ENCODE data around the gene PEA15. TPM values are rescaled to one million over a fixed set of nuclear protein-coding genes. Genes with fewer than 3 reads are reported as not detected.

The PEA15 gene
- total RNA-seq, 1 donor = 40.9 TPM

DNA sequence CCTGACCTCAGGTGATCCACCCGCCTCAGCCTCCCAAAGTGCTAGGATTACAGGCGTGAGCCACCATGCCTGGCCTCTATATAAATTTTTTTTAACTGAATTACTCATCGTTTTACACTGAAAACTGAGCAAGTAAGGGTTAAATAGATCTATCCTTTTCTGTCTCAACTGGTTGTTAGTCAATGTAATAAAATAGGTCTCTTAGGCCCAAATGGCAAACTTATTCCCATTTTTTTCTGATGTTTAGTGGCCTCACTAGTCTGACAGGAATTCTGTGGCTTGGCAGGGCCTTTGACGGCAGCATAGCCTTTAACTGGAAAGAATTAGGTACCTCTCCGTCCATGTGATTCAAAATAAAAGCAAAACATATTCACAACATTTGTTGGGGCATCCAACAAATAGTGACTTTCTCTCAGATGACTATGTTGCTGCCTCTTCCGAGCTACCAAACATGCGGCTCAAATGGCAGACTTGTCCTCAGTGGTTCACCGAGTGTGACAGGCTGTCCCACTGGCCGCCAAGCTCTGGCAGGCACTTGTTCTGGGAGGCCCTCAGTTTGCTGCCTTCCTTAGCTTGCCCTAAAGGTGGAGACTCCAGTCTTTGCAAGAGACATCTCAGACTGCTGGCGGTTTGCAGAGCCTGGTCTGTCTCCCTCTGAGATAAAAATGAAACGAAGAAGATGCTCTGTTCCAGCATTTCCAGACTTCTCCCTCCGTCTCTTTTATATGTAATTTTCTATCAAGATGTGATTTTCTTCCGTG, 36.4 kb upstream of the PEA15 start:
- Histone ChIP-seq H3K9me3 (ENCODE audit: low read depth, low read length) (no peaks in the 10 kb centered on the region), H3K27me3 (ENCODE audit: insufficient read depth, low read length) (peaks cover 3% of the 10 kb centered on the region), H3K4me1 (ENCODE audit: insufficient read depth, low read length) (peaks cover 44% of the 10 kb centered on the region), H3K4me3 (ENCODE audit: low read length) (no peak overlapping the region)

DNA sequence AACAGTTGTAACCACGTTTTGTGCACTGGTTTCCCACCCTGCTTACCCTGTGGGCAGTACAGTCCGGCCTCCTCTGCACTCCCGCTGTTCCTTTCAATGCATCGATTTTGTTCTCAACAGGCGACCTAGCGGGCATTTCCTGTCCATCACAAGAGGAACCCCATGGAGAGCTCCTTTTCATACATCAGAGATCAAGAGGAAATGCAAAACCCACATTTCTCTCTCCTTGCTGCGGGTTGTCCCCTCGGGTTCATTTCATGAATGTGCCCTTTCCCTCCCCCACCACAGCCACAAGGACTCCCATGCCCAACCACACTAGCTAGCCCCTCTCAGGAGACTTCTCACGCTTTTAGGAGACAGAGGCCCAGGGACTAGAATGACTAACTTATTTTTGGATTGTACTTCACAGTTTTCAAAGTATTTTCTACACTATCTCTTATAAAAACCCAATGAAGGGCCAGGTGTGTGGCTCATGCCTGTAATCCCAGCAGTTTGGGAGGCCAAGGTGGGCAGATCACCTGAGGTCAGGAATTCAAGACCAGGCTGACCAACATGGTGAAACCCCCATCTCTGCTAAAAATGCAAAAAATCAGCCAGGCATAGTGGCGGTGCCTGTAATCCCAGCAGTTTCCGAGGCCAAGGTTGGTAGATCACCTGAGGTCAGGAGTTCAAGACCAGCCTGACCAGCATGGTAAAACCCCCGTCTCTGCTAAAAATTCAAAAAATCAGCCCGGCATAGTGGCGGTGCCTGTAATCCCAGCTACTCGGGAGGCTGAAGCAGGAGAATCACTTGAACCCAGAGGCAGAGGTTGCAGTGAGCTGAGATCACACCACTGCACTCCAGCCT, 35.4 kb upstream of the PEA15 start:
- H3K4me3 ChIP-seq (ENCODE audit: low read length) = no peak overlapping the region
- no peaks in the 10 kb centered on the region for H3K27me3 ChIP-seq (ENCODE audit: insufficient read depth, low read length)
- H3K9me3 ChIP-seq (ENCODE audit: low read depth, low read length) = no peaks in the 10 kb centered on the region
- peaks cover 43% of the 10 kb centered on the region for H3K4me1 ChIP-seq (ENCODE audit: insufficient read depth, low read length)

DNA sequence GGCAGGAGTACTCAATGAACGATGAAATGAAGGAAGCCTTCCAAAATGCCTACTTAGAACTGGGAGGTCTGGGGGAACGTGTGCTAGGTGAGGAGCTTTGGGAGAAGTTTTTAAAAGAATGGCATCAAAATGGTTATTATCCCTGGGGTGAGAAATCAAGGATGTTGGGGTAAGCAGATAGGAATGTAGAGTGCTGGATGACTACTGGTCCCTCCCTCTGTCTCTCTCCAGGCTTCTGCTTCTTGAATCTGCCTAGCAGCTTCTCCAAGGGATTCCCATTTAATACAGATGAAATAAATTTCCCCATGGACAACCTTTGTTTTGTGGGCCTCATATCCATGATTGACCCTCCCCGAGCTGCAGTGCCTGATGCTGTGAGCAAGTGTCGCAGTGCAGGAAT, 33.8 kb upstream of the PEA15 start:
- Histone ChIP-seq H3K27me3 (ENCODE audit: insufficient read depth, low read length) (no peaks in the 10 kb centered on the region), H3K4me1 (ENCODE audit: insufficient read depth, low read length) (peaks cover 35% of the 10 kb centered on the region), H3K9me3 (ENCODE audit: low read depth, low read length) (no peaks in the 10 kb centered on the region), H3K4me3 (ENCODE audit: low read length) (no peak overlapping the region)

DNA sequence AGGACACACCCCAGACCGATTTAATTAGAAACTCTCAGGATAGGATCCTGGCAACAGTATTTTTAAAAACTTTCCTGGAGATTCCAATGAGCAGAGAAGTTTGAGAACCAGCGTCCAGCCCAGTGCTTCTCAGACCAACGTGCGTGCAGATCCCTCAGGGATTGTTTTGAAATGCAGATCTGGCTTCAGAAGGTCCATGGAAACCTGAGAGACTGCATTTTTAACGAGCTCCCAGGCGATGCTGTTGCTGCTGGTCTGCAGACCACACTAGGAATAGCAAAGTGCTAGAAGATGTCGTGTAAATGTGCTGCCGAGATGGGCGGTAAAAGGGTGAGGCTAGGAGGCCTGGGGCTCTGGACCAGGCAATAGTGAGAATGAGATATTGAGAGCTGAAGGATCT, 33.2 kb upstream of the PEA15 start:
- Histone ChIP-seq H3K9me3 (ENCODE audit: low read depth, low read length) (no peaks in the 10 kb centered on the region), H3K4me1 (ENCODE audit: insufficient read depth, low read length) (peaks cover 29% of the 10 kb centered on the region), H3K27me3 (ENCODE audit: insufficient read depth, low read length) (no peaks in the 10 kb centered on the region), H3K4me3 (ENCODE audit: low read length) (no peak overlapping the region)

DNA sequence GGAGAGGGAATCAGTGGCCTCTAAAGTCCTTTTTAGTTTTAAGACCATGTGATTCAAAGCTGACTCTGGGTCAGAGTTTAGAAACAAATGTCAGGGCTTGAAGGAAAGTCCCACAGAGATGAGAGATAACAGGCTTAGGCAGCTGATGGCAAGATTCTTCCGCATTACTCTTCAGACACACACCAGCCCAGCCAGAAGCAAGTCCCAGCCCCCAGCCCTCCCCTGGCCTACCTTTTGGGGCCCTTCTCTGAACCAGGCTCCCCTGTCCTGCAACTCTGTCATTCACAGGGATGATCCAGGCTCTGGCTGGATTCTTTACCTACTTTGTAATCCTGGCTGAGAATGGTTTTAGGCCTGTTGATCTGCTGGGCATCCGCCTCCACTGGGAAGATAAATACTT, 28.0 kb upstream of the PEA15 start:
- H3K9me3 ChIP-seq (ENCODE audit: low read depth, low read length) = no peaks in the 10 kb centered on the region
- no peaks in the 10 kb centered on the region for H3K4me1 ChIP-seq (ENCODE audit: insufficient read depth, low read length)
- no peaks in the 10 kb centered on the region for H3K27me3 ChIP-seq (ENCODE audit: insufficient read depth, low read length)

DNA sequence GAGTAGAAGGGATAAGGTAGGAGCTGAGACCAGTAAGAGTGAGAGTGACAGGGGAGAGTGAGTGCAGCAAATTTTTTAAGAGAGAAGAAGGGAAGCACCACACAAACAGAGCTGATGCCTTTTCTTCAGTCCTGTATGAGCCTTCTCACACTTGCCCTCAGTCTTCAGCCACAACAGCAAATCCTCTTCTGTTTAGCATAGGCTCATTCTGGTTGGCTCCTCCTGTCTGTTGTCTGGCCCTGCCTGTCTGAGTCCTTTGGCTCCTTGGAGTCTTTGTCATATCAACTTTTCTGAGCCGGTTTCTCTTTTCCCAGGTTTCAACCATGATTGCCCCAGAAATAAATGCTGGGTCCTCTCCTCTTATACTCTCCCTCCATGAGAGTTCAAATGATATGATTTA, 27.5 kb upstream of the PEA15 start:
- H3K9me3 ChIP-seq (ENCODE audit: low read depth, low read length) = no peaks in the 10 kb centered on the region
- no peaks in the 10 kb centered on the region for H3K4me1 ChIP-seq (ENCODE audit: insufficient read depth, low read length)
- H3K27me3 ChIP-seq (ENCODE audit: insufficient read depth, low read length) = no peaks in the 10 kb centered on the region
- H3K4me3 ChIP-seq (ENCODE audit: low read length) = no peak overlapping the region

More for the DNA sequence above, 28.0 kb upstream of the PEA15 start:
- no peak overlapping the region for H3K4me3 ChIP-seq (ENCODE audit: low read length)

DNA sequence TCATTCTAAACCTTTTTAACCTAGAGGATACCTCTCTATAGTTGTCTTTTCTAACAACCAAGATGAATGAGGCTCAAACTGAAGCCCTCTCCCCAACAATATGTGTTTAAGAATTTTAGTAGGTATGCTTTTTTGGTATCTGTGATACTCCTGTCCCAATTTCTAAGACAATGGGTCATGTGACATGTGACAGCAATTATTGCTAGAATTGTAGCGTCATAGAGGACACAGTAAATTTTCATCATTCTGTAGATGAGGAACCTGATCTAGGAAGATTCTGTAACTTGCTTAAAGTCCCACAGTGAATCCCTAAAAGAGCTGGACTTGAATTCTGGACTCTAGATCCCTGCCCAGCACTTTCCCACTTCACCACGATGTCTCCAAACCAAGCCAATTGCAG, 26.5 kb upstream of the PEA15 start:
- no peak overlapping the region for H3K4me3 ChIP-seq (ENCODE audit: low read length)
- no peaks in the 10 kb centered on the region for H3K27me3 ChIP-seq (ENCODE audit: insufficient read depth, low read length)
- no peaks in the 10 kb centered on the region for H3K4me1 ChIP-seq (ENCODE audit: insufficient read depth, low read length)
- no peaks in the 10 kb centered on the region for H3K9me3 ChIP-seq (ENCODE audit: low read depth, low read length)

DNA sequence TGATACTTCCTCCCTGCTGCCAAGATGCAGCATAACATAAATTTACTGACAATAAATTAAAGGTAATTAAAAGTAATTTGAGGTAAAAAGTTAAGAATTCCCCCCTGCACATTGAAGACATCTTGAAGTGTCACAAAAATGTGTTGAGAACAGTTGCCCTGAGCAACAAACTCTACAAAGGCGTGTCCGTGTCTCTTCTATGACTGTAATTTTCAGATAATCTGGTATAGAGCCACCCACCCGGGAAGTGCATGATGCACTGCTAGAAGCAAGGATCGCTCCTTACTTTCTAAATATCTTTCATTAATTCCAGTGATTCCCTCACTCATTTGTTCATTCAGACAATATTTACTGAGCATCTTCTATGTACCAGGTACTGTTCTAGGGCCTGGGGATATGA, 25.8 kb upstream of the PEA15 start:
- H3K4me3 ChIP-seq (ENCODE audit: low read length) = no peak overlapping the region
- H3K9me3 ChIP-seq (ENCODE audit: low read depth, low read length) = no peaks in the 10 kb centered on the region
- H3K4me1 ChIP-seq (ENCODE audit: insufficient read depth, low read length) = no peaks in the 10 kb centered on the region
- H3K27me3 ChIP-seq (ENCODE audit: insufficient read depth, low read length) = no peaks in the 10 kb centered on the region

DNA sequence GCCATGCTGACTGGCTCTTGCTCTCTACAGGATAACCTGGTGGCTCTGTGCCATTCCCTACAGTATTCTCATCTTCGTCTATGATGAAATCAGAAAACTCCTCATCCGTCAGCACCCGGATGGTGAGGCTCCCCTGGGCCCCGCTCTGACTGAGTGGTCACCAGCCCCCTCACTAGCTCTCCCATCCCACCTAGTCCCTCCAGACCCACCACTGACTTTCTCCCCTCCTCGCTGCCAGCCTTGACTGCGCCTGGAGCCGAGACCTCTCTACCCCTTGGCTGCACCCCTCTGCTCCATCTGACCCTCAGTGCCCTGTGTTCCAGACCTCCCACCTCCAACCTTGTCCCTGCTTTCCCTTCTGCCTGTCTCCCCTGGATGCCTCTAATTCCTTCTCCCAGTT, 18.9 kb upstream of the PEA15 start:
- Histone ChIP-seq H3K4me3 (ENCODE audit: low read length) (no peak overlapping the region), H3K9me3 (ENCODE audit: low read depth, low read length) (no peaks in the 10 kb centered on the region), H3K4me1 (ENCODE audit: insufficient read depth, low read length) (no peaks in the 10 kb centered on the region), H3K27me3 (ENCODE audit: insufficient read depth, low read length) (no peaks in the 10 kb centered on the region)

DNA sequence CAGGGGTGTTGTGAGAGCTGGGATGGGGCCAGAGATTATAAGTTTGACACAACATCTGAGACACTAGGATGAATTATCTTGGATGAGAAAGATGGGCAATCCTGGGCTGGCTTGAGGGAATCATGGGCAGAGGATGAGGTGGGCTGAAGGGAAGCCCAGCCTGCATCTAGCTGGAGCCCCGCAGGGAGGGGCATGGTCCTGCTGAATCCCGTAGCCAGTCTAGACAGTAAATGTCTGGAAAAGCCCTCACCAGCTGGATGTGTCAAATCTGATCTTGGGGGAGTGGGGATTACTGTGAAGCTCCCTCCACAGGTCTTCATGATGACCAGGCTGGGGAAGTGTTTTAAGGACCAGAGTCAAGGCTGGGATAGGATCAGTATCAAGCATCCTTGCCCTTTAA, 18.5 kb upstream of the PEA15 start:
- no peaks in the 10 kb centered on the region for H3K9me3 ChIP-seq (ENCODE audit: low read depth, low read length)
- H3K27me3 ChIP-seq (ENCODE audit: insufficient read depth, low read length) = no peaks in the 10 kb centered on the region
- H3K4me1 ChIP-seq (ENCODE audit: insufficient read depth, low read length) = no peaks in the 10 kb centered on the region
- H3K4me3 ChIP-seq (ENCODE audit: low read length) = no peak overlapping the region

DNA sequence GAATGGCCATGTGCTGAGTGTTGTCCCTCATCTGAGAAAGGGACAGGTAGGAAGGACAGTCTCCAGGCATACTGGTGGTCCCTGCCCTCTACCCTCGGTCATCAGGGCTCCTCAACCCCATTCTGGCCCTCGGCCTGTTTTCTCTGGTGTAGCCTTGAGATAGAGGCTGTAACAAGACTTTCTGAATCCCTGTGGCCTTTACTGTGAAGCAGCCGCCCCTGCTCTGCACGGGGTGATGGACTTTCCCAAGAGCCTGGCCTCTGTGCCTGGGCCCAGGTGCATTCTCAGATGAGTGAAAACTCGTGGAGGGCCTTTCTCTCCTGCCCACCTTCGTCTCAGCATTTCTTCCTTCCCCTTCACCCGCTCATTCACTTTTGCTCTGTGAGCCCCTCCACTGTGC, 17.8 kb upstream of the PEA15 start:
- H3K27me3 ChIP-seq (ENCODE audit: insufficient read depth, low read length) = no peaks in the 10 kb centered on the region
- no peaks in the 10 kb centered on the region for H3K4me1 ChIP-seq (ENCODE audit: insufficient read depth, low read length)
- H3K4me3 ChIP-seq (ENCODE audit: low read length) = no peak overlapping the region
- no peaks in the 10 kb centered on the region for H3K9me3 ChIP-seq (ENCODE audit: low read depth, low read length)

DNA sequence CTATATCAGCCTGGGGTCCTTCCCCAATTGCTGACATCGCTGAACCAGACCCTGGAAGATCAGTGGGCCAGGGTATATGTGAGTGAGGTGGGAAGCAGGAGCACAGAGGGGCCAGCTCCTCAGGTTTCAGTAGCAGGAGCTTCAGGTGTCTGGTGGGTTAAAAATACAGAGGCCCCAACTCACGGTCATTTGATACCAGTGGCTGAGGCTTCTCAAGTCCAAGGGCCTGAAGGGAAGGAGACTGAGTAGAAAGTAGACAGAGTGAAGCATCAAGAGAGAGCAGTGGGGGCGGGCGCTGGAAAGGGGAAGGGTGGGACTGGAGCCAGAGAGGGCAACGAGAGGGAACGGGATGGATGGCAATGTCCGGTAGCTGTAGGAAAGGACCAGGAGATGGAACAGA, 16.8 kb upstream of the PEA15 start:
- Histone ChIP-seq H3K27me3 (ENCODE audit: insufficient read depth, low read length) (no peaks in the 10 kb centered on the region), H3K9me3 (ENCODE audit: low read depth, low read length) (no peaks in the 10 kb centered on the region), H3K4me1 (ENCODE audit: insufficient read depth, low read length) (peaks cover 2% of the 10 kb centered on the region), H3K4me3 (ENCODE audit: low read length) (no peak overlapping the region)

DNA sequence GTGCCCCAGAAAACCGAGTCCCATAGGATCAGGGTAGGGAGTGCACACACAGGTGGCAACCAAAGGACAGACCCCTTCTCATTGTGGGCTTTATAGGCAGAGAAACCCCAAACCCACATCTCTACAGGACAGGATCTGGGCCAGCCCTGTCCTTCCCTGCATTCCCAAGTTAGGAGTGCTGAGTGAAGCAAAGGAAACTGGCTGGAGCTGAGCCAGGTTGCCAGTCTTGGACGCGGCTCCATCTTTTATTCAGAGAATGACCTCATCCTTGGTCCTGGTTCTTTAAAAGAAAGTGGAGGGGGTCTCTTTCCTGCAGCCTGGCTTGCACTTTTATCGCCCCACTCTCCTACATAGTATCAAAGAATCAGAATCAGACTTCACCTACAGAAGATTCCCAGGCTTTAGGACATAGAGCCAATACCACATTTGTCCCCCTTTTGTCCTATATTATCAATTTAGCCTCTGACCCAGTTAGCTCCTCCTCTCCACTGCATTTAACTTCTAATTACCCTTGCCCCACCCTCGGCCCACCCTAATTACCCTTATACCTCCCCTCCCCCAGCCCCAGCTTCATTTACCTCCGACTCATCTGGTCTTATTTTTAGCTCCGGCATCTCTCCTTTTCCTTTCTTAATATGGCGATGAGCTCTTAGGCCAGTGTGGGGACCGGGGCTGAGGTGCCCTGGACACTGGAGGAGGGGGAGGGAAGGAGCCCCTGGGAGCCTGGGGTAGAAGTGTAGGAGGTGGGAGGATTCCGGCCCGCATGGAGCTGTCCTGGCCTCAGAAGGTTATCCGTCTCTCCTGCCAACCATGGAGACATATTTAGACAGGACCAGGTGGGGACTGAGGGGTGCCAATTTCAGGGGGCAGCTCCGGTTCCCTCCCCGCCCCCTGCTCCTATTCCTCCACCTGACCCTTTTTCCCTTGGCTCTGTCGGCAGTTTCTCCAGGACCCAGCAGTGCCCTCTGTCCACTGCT, 15.2 kb upstream of the PEA15 start, which contains the start of gene CASQ1:
CASQ1 (plus strand) TSS at position 927 of the 977 bp plus-strand sequence. CDS start 177 bp downstream, outside the sequence.
- H3K27me3 ChIP-seq (ENCODE audit: insufficient read depth, low read length) = no peaks in the 10 kb centered on the region
- H3K4me1 ChIP-seq (ENCODE audit: insufficient read depth, low read length) = peaks cover 3% of the 10 kb centered on the region
- H3K9me3 ChIP-seq (ENCODE audit: low read depth, low read length) = no peaks in the 10 kb centered on the region
- no peak within 1 kb of the TSS for H3K4me3 ChIP-seq (ENCODE audit: low read length)

DNA sequence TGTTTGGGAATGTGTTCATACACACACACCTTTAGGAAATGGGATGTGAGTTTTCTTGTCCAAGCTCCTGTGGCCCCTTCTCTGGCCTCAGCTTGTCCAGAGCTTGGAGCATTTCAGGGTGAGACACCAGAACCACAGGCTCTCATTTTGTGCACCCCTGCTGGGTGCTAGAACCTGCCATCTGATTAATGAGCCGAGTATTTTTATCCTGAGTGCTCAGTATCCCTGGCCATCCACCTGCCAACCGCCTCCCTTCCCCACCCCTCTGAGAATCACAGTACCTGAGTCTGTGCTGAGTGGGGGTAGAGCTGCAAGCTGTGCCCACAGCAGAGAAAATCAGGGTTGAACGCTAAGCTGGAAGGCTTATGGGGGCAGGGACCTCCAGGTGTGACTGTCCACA, 13.4 kb upstream of the PEA15 start:
- H3K4me1 ChIP-seq (ENCODE audit: insufficient read depth, low read length) = peaks cover 3% of the 10 kb centered on the region
- no peaks in the 10 kb centered on the region for H3K27me3 ChIP-seq (ENCODE audit: insufficient read depth, low read length)
- H3K4me3 ChIP-seq (ENCODE audit: low read length) = no peak overlapping the region
- H3K9me3 ChIP-seq (ENCODE audit: low read depth, low read length) = no peaks in the 10 kb centered on the region

DNA sequence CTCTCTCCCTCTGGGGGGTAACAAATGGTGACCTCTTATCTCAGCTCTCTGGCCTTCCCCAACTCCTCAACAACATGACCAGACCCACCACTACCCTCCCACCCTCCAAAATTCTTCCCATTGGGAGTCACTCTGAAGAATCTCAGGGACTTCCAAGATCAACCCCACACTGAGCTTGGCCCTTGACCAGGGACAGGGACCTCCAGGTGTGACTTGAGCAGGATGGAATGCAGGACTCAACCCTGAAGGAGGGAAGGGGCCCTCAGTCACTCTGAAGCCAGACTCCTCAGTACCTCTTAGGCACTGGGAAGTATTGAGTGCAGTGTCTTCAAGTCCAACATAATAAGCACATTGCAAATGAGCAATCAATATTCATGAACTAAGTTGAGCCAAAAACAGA, 12.9 kb upstream of the PEA15 start:
- H3K9me3 ChIP-seq (ENCODE audit: low read depth, low read length) = no peaks in the 10 kb centered on the region
- H3K27me3 ChIP-seq (ENCODE audit: insufficient read depth, low read length) = no peaks in the 10 kb centered on the region
- H3K4me3 ChIP-seq (ENCODE audit: low read length) = no peak overlapping the region
- H3K4me1 ChIP-seq (ENCODE audit: insufficient read depth, low read length) = peaks cover 3% of the 10 kb centered on the region

All from mononuclear cell (primary cell).